ENCODE data around the gene TMED10.

The TMED10 gene

DNA sequence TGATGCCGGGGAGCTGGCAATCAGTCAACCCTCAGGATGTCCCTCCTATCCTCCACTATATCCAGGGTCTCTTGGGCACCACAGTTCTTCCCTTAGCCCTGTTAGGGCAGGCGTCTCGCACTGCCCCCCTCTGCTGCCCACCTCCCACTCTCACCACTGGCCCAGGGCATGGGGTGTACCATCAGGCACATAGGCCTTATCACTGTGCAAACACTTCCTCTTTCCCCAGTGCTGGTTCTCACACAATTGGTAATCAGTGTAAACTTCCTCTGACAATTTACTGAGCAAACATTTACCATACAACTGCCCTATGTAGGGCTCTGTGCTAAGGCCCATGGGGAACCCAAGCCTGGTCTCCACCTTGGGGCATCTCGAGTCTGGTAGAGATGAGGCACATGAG, 20.1 kb upstream of the TMED10 start:
- Histone ChIP-seq H3K79me2 (ENCODE audit: control insufficient read depth, insufficient read depth, low read length, poor library complexity) (no peaks in the 10 kb centered on the region), H4K91ac (ENCODE audit: low read depth, low read length) (peak overlapping the region; percentile 36), H3K36me3 (ENCODE audit: control insufficient read depth in 1 of 2, insufficient read depth in 2 of 2, low read length in 2 of 2) (no peaks in the 10 kb centered on the region), H3K9ac (ENCODE audit: low read length) (no peak overlapping the region), H2AFZ (ENCODE audit: insufficient read depth, low read length, poor library complexity) (no peak overlapping the region), H2AK5ac (ENCODE audit: low read length) (no peak overlapping the region), H3K4me3 (ENCODE audit: low read depth, low read length) (no peak overlapping the region), H3K4me1 (ENCODE audit: control insufficient read depth in 1 of 2, insufficient read depth in 2 of 2, low read length in 2 of 2) (peaks cover 9 to 10% of the 10 kb centered on the region in 2 experiments), H3K9me3 (ENCODE audit: insufficient read depth, low read depth, low read length) (no peaks in the 10 kb centered on the region), H2BK5ac (ENCODE audit: low read depth, low read length, poor library complexity) (no peak overlapping the region), H2BK120ac (ENCODE audit: insufficient read depth, low read length, poor library complexity) (no peak overlapping the region), H2BK12ac (ENCODE audit: low read length) (peak overlapping the region; percentile 54), H3K79me1 (ENCODE audit: low read length) (no peaks in the 10 kb centered on the region), H3K14ac (ENCODE audit: low read length) (no peak overlapping the region), H4K8ac (ENCODE audit: low read depth, low read length) (peak overlapping the region; percentile 20), H3K18ac (ENCODE audit: low read length) (no peak overlapping the region), H3K23ac (ENCODE audit: low read length) (no peak overlapping the region), H3K27me3 (ENCODE audit: insufficient read depth, low read length) (no peaks in the 10 kb centered on the region), H3K4me2 (ENCODE audit: low read length) (no peak overlapping the region), H3K4ac (ENCODE audit: low read depth, low read length) (no peak overlapping the region), H3K27ac (ENCODE audit: low read depth, low read length) (no peak overlapping the region), H4K12ac (ENCODE audit: low read depth, low read length) (no peak overlapping the region)
- WGBS (ENCODE audit: extremely low coverage, insufficient coverage, insufficient read length): no CpG with 5 or more reads among the region's 4 CpGs
- DNase-seq: no peak

DNA sequence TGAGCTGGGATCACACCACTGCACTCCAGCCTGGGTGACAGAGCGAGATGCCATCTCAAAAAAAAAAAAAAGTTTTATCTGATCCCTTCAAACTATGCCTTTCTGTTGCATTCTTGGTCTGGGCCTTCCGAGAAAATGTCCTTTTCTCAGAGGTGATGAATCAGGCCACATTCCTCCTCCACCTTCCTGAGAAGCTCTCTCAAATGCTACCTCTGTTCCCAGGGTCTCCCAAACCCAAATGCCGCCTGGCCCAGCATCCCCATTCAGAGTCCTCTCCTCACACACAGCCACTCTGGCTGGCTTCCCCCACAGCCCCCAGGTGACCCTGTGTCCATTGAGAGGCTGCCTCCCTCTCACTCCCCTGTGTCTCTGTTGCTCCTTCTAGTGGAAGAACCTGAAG, 19.7 kb upstream of the TMED10 start:
- H3K18ac ChIP-seq (ENCODE audit: low read length): no peak overlapping the region
- WGBS (ENCODE audit: extremely low coverage, insufficient coverage, insufficient read length): no CpG with 5 or more reads among the region's 3 CpGs
- DNase-seq: peak; percentile 78 to 89
- H3K9me3 ChIP-seq (ENCODE audit: insufficient read depth, low read depth, low read length): no peaks in the 10 kb centered on the region
- H3K9ac ChIP-seq (ENCODE audit: low read length): no peak overlapping the region
- H3K27ac ChIP-seq (ENCODE audit: low read depth, low read length): no peak overlapping the region
- H3K79me2 ChIP-seq (ENCODE audit: control insufficient read depth, insufficient read depth, low read length, poor library complexity): no peaks in the 10 kb centered on the region
- peak overlapping the region; percentile 36 for H4K91ac ChIP-seq (ENCODE audit: low read depth, low read length)
- H4K8ac ChIP-seq (ENCODE audit: low read depth, low read length): peak overlapping the region; percentile 20
- H2BK120ac ChIP-seq (ENCODE audit: insufficient read depth, low read length, poor library complexity): no peak overlapping the region
- H2AFZ ChIP-seq (ENCODE audit: insufficient read depth, low read length, poor library complexity): no peak overlapping the region
- no peaks in the 10 kb centered on the region for H3K27me3 ChIP-seq (ENCODE audit: insufficient read depth, low read length)
- peaks cover 9 to 10% of the 10 kb centered on the region in 2 experiments for H3K4me1 ChIP-seq (ENCODE audit: control insufficient read depth in 1 of 2, insufficient read depth in 2 of 2, low read length in 2 of 2)
- peak overlapping the region; percentile 54 for H2BK12ac ChIP-seq (ENCODE audit: low read length)
- H3K36me3 ChIP-seq (ENCODE audit: control insufficient read depth in 1 of 2, insufficient read depth in 2 of 2, low read length in 2 of 2): no peaks in the 10 kb centered on the region
- no peak overlapping the region for H3K14ac ChIP-seq (ENCODE audit: low read length)
- H3K4me3 ChIP-seq (ENCODE audit: low read depth, low read length): no peak overlapping the region
- H3K23ac ChIP-seq (ENCODE audit: low read length): no peak overlapping the region
- no peak overlapping the region for H3K4ac ChIP-seq (ENCODE audit: low read depth, low read length)
- no peak overlapping the region for H4K12ac ChIP-seq (ENCODE audit: low read depth, low read length)
- no peaks in the 10 kb centered on the region for H3K79me1 ChIP-seq (ENCODE audit: low read length)
- H2BK5ac ChIP-seq (ENCODE audit: low read depth, low read length, poor library complexity): no peak overlapping the region
- H3K4me2 ChIP-seq (ENCODE audit: low read length): no peak overlapping the region
- no peak overlapping the region for H2AK5ac ChIP-seq (ENCODE audit: low read length)

DNA sequence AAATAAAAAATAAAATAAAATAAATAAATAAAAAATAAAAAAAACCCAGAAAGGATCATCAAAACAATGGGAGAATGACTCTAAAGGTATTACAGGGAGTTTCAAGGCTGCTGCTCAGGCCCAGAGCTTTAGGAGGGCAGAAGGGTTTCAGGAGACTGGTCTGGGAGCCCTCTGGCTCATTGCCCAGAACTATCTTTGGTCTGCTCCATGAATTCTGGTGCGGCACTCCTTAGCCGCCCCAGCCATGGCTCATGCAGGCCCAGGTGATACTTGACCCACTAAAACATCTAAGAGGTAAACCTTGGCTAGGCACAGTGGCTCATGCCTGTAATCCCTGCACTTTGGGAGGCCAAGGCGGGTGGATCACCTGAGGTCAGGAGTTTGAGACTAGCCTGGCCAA, 14.7 kb upstream of the TMED10 start:
- H3K27ac ChIP-seq (ENCODE audit: low read depth, low read length): no peak overlapping the region
- H3K4ac ChIP-seq (ENCODE audit: low read depth, low read length): no peak overlapping the region
- no peak overlapping the region for H3K4me2 ChIP-seq (ENCODE audit: low read length)
- DNase-seq: no peak
- no peak overlapping the region for H2BK12ac ChIP-seq (ENCODE audit: low read length)
- H3K36me3 ChIP-seq (ENCODE audit: control insufficient read depth in 1 of 2, insufficient read depth in 2 of 2, low read length in 2 of 2): no peaks in the 10 kb centered on the region
- no peak overlapping the region for H3K18ac ChIP-seq (ENCODE audit: low read length)
- no peak overlapping the region for H3K9ac ChIP-seq (ENCODE audit: low read length)
- no peak overlapping the region for H3K4me3 ChIP-seq (ENCODE audit: low read depth, low read length)
- no peaks in the 10 kb centered on the region for H3K9me3 ChIP-seq (ENCODE audit: insufficient read depth, low read depth, low read length)
- peaks cover 3% of the 10 kb centered on the region in 2 experiments for H3K4me1 ChIP-seq (ENCODE audit: control insufficient read depth in 1 of 2, insufficient read depth in 2 of 2, low read length in 2 of 2)
- no peaks in the 10 kb centered on the region for H3K27me3 ChIP-seq (ENCODE audit: insufficient read depth, low read length)
- no peak overlapping the region for H3K14ac ChIP-seq (ENCODE audit: low read length)
- H2AFZ ChIP-seq (ENCODE audit: insufficient read depth, low read length, poor library complexity): no peak overlapping the region
- no peak overlapping the region for H2BK5ac ChIP-seq (ENCODE audit: low read depth, low read length, poor library complexity)
- H3K23ac ChIP-seq (ENCODE audit: low read length): no peak overlapping the region
- H4K8ac ChIP-seq (ENCODE audit: low read depth, low read length): no peak overlapping the region
- no peaks in the 10 kb centered on the region for H3K79me2 ChIP-seq (ENCODE audit: control insufficient read depth, insufficient read depth, low read length, poor library complexity)
- H4K12ac ChIP-seq (ENCODE audit: low read depth, low read length): no peak overlapping the region
- H2AK5ac ChIP-seq (ENCODE audit: low read length): no peak overlapping the region
- no CpG with 5 or more reads among the region's 3 CpGs for WGBS (ENCODE audit: extremely low coverage, insufficient coverage, insufficient read length)
- H2BK120ac ChIP-seq (ENCODE audit: insufficient read depth, low read length, poor library complexity): no peak overlapping the region
- H4K91ac ChIP-seq (ENCODE audit: low read depth, low read length): no peak overlapping the region
- H3K79me1 ChIP-seq (ENCODE audit: low read length): no peaks in the 10 kb centered on the region

DNA sequence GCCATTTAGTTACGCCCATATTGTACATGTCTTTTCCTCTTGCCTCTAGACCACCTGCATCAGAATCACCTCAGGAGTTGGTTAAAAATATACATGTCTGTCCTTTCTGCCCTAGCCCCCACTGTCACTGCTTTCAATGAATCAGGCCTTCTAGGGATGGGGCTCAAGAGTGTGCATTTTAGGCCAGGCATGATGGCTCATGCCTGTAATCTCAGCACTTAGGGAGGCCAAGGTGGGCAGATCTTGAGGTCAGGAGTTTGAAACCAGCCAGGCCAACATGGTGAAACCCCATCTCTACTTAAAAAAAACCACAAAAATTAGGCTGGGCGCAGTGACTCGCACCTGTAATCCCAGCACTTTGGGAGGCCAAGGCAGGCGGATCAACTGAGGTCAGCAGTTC, 13.6 kb upstream of the TMED10 start:
- H2AK5ac ChIP-seq (ENCODE audit: low read length): no peak overlapping the region
- no peak overlapping the region for H3K14ac ChIP-seq (ENCODE audit: low read length)
- H3K9me3 ChIP-seq (ENCODE audit: insufficient read depth, low read depth, low read length): no peaks in the 10 kb centered on the region
- no peak overlapping the region for H2AFZ ChIP-seq (ENCODE audit: insufficient read depth, low read length, poor library complexity)
- no peaks in the 10 kb centered on the region for H3K79me2 ChIP-seq (ENCODE audit: control insufficient read depth, insufficient read depth, low read length, poor library complexity)
- no peak overlapping the region for H2BK12ac ChIP-seq (ENCODE audit: low read length)
- DNase-seq: no peak
- H3K36me3 ChIP-seq (ENCODE audit: control insufficient read depth in 1 of 2, insufficient read depth in 2 of 2, low read length in 2 of 2): no peaks in the 10 kb centered on the region
- no peak overlapping the region for H2BK5ac ChIP-seq (ENCODE audit: low read depth, low read length, poor library complexity)
- no CpG with 5 or more reads among the region's 4 CpGs for WGBS (ENCODE audit: extremely low coverage, insufficient coverage, insufficient read length)
- H3K4me2 ChIP-seq (ENCODE audit: low read length): no peak overlapping the region
- H2BK120ac ChIP-seq (ENCODE audit: insufficient read depth, low read length, poor library complexity): no peak overlapping the region
- no peak overlapping the region for H4K12ac ChIP-seq (ENCODE audit: low read depth, low read length)
- peaks cover 5 to 7% of the 10 kb centered on the region in 2 experiments for H3K4me1 ChIP-seq (ENCODE audit: control insufficient read depth in 1 of 2, insufficient read depth in 2 of 2, low read length in 2 of 2)
- H4K91ac ChIP-seq (ENCODE audit: low read depth, low read length): no peak overlapping the region
- no peak overlapping the region for H3K4me3 ChIP-seq (ENCODE audit: low read depth, low read length)
- H3K4ac ChIP-seq (ENCODE audit: low read depth, low read length): no peak overlapping the region
- no peak overlapping the region for H3K23ac ChIP-seq (ENCODE audit: low read length)
- no peak overlapping the region for H3K9ac ChIP-seq (ENCODE audit: low read length)
- no peak overlapping the region for H4K8ac ChIP-seq (ENCODE audit: low read depth, low read length)
- H3K79me1 ChIP-seq (ENCODE audit: low read length): peaks cover 2% of the 10 kb centered on the region
- no peak overlapping the region for H3K27ac ChIP-seq (ENCODE audit: low read depth, low read length)
- H3K27me3 ChIP-seq (ENCODE audit: insufficient read depth, low read length): no peaks in the 10 kb centered on the region
- no peak overlapping the region for H3K18ac ChIP-seq (ENCODE audit: low read length)

Data from trophoblast cell (in vitro differentiated cells and primary cell).